HG03378 (cell line): ENCODE data around the gene SGCD.
A peak's percentile ranks its signal among the peaks of the same experiment; 100 is the strongest.

ENCODE experiments used
- ATAC-seq: cut with Tn5 transposase; IDR thresholded peaks from one replicate; pipeline ENCODE4 v1.9.1; 2021; ENCODE audit warnings: mild to moderate bottlenecking, moderate library complexity; ENCODE audit not compliant: unreplicated experiment

The SGCD gene

GRCh38 chr5:156400231-156400986 lies 73.4 kb downstream of the SGCD start:
- no peak for ATAC-seq

- ATAC-seq = peak; percentile 4
These were observed 74.8 kb downstream of the SGCD start for GRCh38 chr5:156401804-156402203.

DNA sequence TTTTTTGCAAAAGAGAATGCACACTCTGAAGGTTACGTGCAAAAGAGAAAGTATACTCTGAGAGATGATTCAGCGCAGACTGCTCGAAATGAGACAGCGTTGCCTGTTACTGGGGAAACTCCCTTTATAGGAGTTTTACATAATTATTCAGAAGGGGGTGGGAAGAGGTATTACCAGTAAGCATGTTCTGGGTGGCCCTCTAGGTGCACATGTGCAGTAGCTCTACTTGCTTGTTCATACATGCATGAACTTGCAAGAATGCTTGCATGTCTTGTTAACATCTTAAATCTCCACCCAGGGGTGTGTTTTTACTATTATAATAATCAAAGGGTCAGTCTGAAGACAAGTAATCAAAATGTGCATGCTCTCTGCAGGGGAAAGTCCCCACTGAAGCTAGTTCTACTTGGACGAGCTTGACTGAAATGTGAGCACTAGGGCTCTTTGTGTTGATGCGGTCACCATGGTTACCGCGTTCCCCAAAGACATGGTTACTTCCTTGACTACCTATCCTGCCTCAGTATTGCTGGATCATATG lies 75.5 kb downstream of the SGCD start:
- ATAC-seq = peak; percentile 98

GRCh38 chr5:156405988-156406387 lies 79.0 kb downstream of the SGCD start:
- no peak for ATAC-seq

DNA sequence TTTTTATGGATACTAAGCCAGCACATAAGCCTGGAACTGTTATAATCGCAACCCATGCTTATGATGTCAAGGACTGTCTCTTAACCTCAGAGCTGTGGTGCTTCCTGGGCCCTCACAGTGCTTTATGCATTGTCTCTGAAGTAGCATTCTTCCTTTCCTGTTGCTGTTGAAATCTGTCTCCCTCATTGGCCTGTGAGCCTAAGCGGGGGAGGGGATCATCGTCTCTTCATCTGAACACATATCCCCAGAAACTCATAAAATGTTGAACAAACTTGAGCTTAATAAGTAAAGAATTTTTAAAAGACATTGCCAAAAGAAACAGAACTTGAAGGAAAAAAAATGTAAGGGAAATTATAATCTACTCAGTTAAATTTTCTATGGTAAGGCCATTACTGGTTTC lies 80.3 kb downstream of the SGCD start:
- no peak for ATAC-seq

GRCh38 chr5:156409834-156410233 lies 82.9 kb downstream of the SGCD start:
- no peak for ATAC-seq

DNA sequence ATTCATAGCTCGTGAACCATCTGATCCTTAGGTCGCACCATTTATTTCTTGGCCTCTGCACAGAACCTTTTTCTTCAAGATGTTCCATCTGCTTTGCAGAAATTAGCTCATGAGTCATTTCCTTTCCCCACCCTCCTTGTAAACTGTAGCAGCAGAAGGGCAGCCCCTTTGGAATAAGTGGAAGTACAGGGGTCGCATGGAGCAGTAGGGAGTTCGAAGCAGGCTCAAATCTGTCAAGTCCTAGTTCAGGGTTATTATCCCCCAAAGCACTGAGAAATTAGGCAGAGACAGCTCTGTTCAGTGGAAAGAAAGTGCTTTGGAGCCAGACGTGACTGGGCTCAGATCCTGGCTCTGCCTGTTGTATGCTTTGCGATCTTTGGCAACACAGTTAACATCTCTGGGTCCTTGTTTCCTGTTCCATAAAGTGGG lies 84.2 kb downstream of the SGCD start:
- no peak for ATAC-seq

DNA sequence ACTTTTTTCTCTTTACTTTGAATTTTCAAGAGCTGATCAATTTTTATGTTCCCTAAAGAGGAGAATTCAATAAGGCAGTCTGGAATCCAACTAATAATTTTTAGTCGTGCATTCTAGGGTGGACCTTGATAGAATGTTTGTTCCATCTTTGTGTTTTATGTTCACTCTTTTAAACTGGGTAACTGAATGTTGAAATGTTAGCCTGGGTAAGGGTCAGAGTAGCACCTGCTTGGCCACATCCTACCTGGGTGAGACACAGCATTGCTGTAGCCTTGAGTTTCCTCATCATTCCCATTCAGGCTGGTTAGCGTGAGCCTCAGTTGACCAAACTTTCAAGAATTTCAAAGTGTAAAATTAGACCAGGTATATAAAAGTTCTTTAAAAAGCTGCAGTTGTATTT lies 85.0 kb downstream of the SGCD start:
- ATAC-seq = no peak

- no peak for ATAC-seq
These were observed 87.4 kb downstream of the SGCD start for GRCh38 chr5:156414391-156414790.

DNA sequence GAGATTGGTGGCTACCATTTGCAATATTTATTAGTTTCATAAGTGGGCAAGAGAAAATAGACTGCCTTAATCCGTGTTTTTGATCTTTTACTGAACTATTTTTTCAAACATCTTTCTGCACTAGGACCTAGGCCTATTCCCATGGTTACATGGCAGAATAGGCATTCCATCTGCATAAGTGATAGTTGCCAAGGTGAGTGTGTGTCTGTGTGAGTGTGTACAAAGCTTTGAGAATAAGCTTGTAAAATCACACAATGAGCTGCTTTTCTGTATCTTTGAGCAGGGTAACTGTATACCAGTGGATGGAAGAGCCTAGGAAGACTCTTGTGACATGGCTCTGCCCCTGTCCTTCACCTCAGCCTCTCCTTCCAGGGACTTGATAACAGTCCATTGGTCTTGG lies 92.7 kb downstream of the SGCD start:
- ATAC-seq = no peak

- no peak for ATAC-seq
These were observed 93.7 kb downstream of the SGCD start for GRCh38 chr5:156420665-156421064.

DNA sequence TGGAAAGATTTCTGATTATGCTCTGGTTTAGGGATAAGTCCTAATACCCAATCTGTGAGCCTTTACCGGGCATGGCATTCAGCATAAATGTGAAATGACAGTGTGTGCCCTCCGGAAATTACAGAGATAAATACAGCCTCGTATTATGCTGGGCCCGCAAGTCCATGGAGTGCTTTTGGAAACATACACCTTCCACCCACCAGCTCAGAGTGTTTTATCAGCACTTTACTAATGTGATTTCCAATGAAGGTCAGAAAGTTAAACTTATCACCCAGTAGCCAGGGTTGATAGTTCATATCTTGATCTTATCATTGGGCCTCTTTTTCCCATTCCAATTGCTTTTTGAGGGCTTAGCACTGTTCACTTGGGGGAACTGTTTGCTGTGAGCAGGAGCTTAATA lies 94.8 kb downstream of the SGCD start:
- ATAC-seq = no peak

DNA sequence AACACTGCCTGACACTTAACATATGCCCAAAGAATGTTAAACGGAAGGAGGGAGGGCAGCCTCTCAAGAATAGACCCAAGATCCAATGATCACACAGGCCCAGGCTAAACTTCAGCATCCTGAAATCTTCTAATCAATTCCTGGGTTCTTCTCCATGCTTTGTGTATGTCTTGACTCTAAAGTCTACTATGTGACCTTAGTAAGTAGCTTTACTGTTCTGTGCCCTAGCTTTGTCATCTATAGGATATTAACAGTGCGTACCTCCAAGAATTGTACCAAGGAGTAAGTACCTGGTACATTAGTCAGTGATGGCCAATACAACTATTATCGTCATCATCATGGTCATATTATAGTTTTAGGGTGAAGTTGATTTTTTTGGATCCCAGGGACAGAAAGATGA lies 96.6 kb downstream of the SGCD start:
- no peak for ATAC-seq

- ATAC-seq = no peak
These were observed 100.4 kb downstream of the SGCD start for GRCh38 chr5:156427315-156427714.

DNA sequence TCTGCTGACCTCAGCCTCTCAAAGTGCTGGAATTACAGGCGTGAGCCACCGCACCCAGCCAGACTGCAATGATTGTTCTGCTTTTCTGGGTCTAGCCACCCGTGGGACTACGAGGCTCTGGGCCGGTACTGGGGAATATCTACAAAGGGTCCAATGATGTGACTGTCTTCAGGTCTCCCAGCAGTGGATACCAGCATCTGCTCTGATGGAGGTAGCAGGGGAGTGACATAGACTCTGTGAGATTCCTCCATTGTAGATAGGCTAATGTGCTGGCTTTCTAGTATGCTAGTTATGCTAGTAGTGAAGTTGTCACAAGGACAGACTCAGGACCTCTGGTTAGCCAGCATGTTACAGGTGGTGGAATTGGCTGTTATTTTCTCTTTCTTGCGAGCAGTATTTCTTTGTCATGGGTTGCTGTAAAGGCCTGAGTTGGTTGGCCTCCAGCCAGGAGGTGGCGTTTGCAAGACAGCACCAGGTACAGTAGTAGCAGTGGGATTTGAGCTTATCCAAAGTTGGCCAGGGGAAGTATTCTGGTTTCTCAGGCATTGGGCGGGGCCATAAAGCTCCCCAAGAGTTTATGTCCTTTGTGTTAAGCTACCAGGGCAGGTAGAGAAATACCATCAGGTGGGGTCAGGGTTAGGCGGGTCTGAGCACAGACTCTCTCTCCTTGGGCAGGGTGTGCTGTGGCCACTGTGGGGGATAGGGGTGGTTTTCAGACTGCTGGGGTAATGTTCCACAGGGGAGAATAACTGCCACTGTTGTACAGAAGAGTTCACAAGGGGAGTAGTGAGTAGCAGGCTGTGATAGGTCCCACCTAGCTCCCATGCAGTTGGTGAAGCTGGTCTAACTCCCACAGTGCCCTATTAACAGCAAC lies 105.2 kb downstream of the SGCD start:
- no peak for ATAC-seq

- no peak for ATAC-seq
These were observed 105.8 kb downstream of the SGCD start for GRCh38 chr5:156432830-156433105.

GRCh38 chr5:156434471-156434870 lies 107.5 kb downstream of the SGCD start:
- ATAC-seq = no peak

DNA sequence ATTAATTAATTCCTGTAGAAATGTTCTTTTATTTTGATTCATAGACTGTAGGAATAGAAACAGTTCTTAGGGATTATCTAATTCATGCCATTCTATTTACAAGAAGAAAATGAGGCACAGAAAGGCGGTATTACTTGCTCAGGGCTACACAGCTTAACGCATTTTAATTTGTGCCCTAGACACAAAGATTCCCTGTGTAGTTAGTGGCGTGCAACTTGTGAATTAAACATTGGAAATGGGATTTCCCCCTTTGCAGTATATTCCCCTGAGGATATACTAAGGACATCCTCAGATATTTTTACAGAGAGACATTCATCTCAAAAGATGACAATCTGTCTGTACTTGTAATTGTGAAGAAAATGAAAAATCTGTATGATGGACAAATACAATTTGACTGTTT lies 108.1 kb downstream of the SGCD start:
- ATAC-seq = no peak

DNA sequence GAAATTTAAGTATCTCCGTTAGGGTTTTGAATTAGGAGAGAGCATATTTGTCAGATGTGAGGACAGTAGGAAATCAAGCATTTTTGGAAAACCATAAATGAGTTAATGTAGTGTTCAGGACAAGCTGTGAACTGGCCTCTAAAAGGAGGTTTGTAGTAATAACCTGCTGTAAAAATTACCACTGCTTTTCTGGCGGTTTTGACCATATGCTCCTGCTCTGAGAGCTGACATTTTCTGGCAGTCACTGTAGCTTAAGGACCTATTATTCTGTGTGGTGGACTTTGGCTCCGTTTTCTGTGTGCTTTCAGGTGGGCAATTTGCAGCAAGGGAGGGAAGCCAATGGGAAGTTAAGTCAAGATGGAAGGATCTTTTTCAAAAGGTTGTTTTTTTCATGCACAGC lies 111.1 kb downstream of the SGCD start:
- no peak for ATAC-seq

- ATAC-seq = no peak
These were observed 117.9 kb downstream of the SGCD start for GRCh38 chr5:156444753-156445291.

GRCh38 chr5:156446526-156446925 lies 119.6 kb downstream of the SGCD start:
- no peak for ATAC-seq

- no peak for ATAC-seq
These were observed 123.8 kb downstream of the SGCD start for GRCh38 chr5:156450778-156451177.
